Suprapubic skin (tissue), 4 donors: ENCODE measurements around the gene SMYD3. TPM values are rescaled to one million over a fixed set of nuclear protein-coding genes. Genes with fewer than 3 reads are reported as not detected.

ENCODE experiments used
- DNase-seq, 2 donors: peaks; one replicate each; pipeline ENCODE4 v3.0.0-alpha.2; 2019; ENCODE audit warnings: low spot score in 2 of 2
- H3K27ac ChIP-seq: fragments of 200-600 bp; sonication (generic); one replicate; pipeline ENCODE4 v1.5.1; 2019
- H3K27me3 ChIP-seq: fragments of 200-600 bp; sonication (generic); one replicate; pipeline ENCODE4 v1.5.1; 2019
- H3K36me3 ChIP-seq: fragments of 200-600 bp; sonication (generic); one replicate; pipeline ENCODE4 v1.5.1; 2019
- H3K4me1 ChIP-seq: fragments of 200-600 bp; sonication (generic); one replicate; pipeline ENCODE4 v1.5.1; 2019
- H3K4me3 ChIP-seq: fragments of 200-600 bp; sonication (generic); one replicate; pipeline ENCODE4 v1.5.1; 2019; ENCODE audit warnings: mild to moderate bottlenecking
- H3K9me3 ChIP-seq: fragments of 200-600 bp; sonication (generic); one replicate; pipeline ENCODE4 v1.5.1; 2019
- EP300 ChIP-seq: sonication (generic); formaldehyde crosslinking; IDR thresholded peaks from one replicate; pipeline ENCODE4 v1.6.1; 2017; ENCODE audit warnings: antibody characterized with exemption
- POLR2A ChIP-seq, 2 donors: fragments of 450-650 bp; IDR thresholded peaks; one replicate each; pipeline ENCODE4 v1.6.1; 2017; ENCODE audit warnings: antibody characterized with exemption in 2 of 2, mild to moderate bottlenecking in 2 of 2, moderate library complexity in 2 of 2
- POLR2AphosphoS5 ChIP-seq, 3 donors: sonication (generic); formaldehyde crosslinking; IDR thresholded peaks; one replicate each; pipeline ENCODE4 v1.6.1; 2017; ENCODE audit warnings: antibody characterized with exemption in 3 of 3
- WGBS: methylation state at CpG from one replicate; pipeline ENCODE4 v1.1.5; 2018; 5-methylcytosine and 5-hydroxymethylcytosine counted together
- total RNA-seq, 4 donors: library from RNA; depleted of rRNA; stranded (reverse); fragments of >200 nt; gene quantifications; one replicate each; pipeline ENCODE4 v1.1.0, GENCODE V29; 2016
- TF ChIP-seq, protein P1 (sequence below), 2 donors: fragments of 200-600 bp in 1 of 2; fragments of 450-650 bp in 1 of 2; sonication (generic) in 1 of 2; IDR thresholded peaks; one replicate each; pipeline ENCODE4 v1.5.1; 2016 to 2019; ENCODE audit warnings: antibody characterized with exemption in 2 of 2, mild to moderate bottlenecking in 1 of 2, moderate library complexity in 1 of 2

The SMYD3 gene
- total RNA-seq, 4 donors from 2014 or later = 14.5 to 33.6 (median 18.9) TPM

GRCh38 chr1:245957427-245957826 lies 549.7 kb downstream of the SMYD3 start:
- Histone ChIP-seq H3K4me1 (peaks cover 11% of the 10 kb centered on the region), H3K27me3 (no peaks in the 10 kb centered on the region), H3K27ac (no peak overlapping the region), H3K36me3 (no peaks in the 10 kb centered on the region), H3K4me3 (no peak overlapping the region), H3K9me3 (no peaks in the 10 kb centered on the region)
- DNase-seq = no peak
- WGBS = 74% methylated on average over 7 of the region's 7 CpGs
- no peak for TF ChIP-seq EP300
- TF ChIP-seq, protein P1, sequence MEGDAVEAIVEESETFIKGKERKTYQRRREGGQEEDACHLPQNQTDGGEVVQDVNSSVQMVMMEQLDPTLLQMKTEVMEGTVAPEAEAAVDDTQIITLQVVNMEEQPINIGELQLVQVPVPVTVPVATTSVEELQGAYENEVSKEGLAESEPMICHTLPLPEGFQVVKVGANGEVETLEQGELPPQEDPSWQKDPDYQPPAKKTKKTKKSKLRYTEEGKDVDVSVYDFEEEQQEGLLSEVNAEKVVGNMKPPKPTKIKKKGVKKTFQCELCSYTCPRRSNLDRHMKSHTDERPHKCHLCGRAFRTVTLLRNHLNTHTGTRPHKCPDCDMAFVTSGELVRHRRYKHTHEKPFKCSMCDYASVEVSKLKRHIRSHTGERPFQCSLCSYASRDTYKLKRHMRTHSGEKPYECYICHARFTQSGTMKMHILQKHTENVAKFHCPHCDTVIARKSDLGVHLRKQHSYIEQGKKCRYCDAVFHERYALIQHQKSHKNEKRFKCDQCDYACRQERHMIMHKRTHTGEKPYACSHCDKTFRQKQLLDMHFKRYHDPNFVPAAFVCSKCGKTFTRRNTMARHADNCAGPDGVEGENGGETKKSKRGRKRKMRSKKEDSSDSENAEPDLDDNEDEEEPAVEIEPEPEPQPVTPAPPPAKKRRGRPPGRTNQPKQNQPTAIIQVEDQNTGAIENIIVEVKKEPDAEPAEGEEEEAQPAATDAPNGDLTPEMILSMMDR (IDR thresholded peaks at IDR 0.05) = no peak

DNA sequence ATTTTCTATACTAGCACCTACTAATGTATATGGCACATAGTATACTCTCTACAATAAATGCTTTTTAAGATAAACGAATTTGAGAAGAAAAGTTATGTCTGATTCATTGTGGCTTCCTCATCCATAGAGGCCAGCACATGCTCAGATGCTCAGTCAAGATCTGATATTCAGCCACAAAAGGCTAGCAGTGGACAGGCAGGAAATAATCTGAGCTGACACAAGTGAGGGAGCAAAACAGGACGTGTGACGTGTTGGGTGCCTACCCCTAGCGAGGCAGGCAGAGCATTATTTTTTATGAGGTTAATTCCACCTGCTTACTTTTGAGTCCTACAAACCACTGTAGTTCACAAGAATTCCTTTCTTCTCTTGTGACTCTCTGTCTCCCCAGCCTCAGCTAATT lies 550.9 kb downstream of the SMYD3 start:
- WGBS = 77% methylated on average over 4 of the region's 4 CpGs
- DNase-seq = no peak
- H3K27ac ChIP-seq = no peak overlapping the region

GRCh38 chr1:245953876-245954660 lies 553.0 kb downstream of the SMYD3 start:
- no peak for TF ChIP-seq EP300
- TF ChIP-seq POLR2A (IDR thresholded peaks at IDR 0.05) = no peak
- TF ChIP-seq, protein P1 (IDR thresholded peaks at IDR 0.05) = no peak
- TF ChIP-seq POLR2AphosphoS5 (IDR thresholded peaks at IDR 0.05) = no peak
- WGBS = 23% methylated on average over 8 of the region's 8 CpGs
- H3K36me3 ChIP-seq = no peaks in the 10 kb centered on the region
- H3K4me3 ChIP-seq = peak overlapping the region; percentile 23
- no peaks in the 10 kb centered on the region for H3K9me3 ChIP-seq
- H3K27ac ChIP-seq = no peak overlapping the region
- H3K27me3 ChIP-seq = no peaks in the 10 kb centered on the region
- H3K4me1 ChIP-seq = peaks cover 11% of the 10 kb centered on the region
- no peak for DNase-seq

More for the DNA sequence above, 550.9 kb downstream of the SMYD3 start:
- Histone ChIP-seq H3K36me3 (no peaks in the 10 kb centered on the region), H3K4me1 (peaks cover 11% of the 10 kb centered on the region), H3K4me3 (no peak overlapping the region), H3K9me3 (no peaks in the 10 kb centered on the region), H3K27me3 (no peaks in the 10 kb centered on the region)
- no peak for TF ChIP-seq POLR2A (IDR thresholded peaks at IDR 0.05)
- no peak for TF ChIP-seq EP300
- no peak for TF ChIP-seq POLR2AphosphoS5 (IDR thresholded peaks at IDR 0.05)
- TF ChIP-seq, protein P1 (IDR thresholded peaks at IDR 0.05) = no peak

- WGBS = 91% methylated on average over 7 of the region's 7 CpGs
These were observed 554.6 kb downstream of the SMYD3 start for GRCh38 chr1:245952383-245953026.

GRCh38 chr1:245948786-245949185 lies 558.3 kb downstream of the SMYD3 start:
- Histone ChIP-seq H3K4me1 (peaks cover 3% of the 10 kb centered on the region), H3K27me3 (no peaks in the 10 kb centered on the region), H3K27ac (no peak overlapping the region), H3K9me3 (peaks cover 4% of the 10 kb centered on the region), H3K4me3 (no peak overlapping the region), H3K36me3 (no peaks in the 10 kb centered on the region)
- no peak for DNase-seq
- TF ChIP-seq POLR2AphosphoS5 (IDR thresholded peaks at IDR 0.05) (no peak), POLR2A (IDR thresholded peaks at IDR 0.05) (no peak), EP300 (no peak)
- TF ChIP-seq, protein P1 (IDR thresholded peaks at IDR 0.05) = no peak
- 75% methylated on average over 2 of the region's 7 CpGs for WGBS

More at GRCh38 chr1:245952383-245953026, 554.6 kb downstream of the SMYD3 start:
- H3K4me3 ChIP-seq = no peak overlapping the region
- no peaks in the 10 kb centered on the region for H3K9me3 ChIP-seq
- no peak overlapping the region for H3K27ac ChIP-seq
- DNase-seq = no peak
- TF ChIP-seq, protein P1 (IDR thresholded peaks at IDR 0.05) = no peak
- TF ChIP-seq POLR2AphosphoS5 (IDR thresholded peaks at IDR 0.05) = no peak
- TF ChIP-seq POLR2A (IDR thresholded peaks at IDR 0.05) = no peak
- no peak for TF ChIP-seq EP300
- no peaks in the 10 kb centered on the region for H3K27me3 ChIP-seq
- peaks cover 11% of the 10 kb centered on the region for H3K4me1 ChIP-seq
- H3K36me3 ChIP-seq = no peaks in the 10 kb centered on the region
